ENCODE measurements around the gene ZDHHC12. TPM values are rescaled to one million over a fixed set of nuclear protein-coding genes. Genes with fewer than 3 reads are reported as not detected.

ZDHHC12 gene
- total RNA-seq, 1 experiment from 2014 or later = 39.7 TPM

DNA sequence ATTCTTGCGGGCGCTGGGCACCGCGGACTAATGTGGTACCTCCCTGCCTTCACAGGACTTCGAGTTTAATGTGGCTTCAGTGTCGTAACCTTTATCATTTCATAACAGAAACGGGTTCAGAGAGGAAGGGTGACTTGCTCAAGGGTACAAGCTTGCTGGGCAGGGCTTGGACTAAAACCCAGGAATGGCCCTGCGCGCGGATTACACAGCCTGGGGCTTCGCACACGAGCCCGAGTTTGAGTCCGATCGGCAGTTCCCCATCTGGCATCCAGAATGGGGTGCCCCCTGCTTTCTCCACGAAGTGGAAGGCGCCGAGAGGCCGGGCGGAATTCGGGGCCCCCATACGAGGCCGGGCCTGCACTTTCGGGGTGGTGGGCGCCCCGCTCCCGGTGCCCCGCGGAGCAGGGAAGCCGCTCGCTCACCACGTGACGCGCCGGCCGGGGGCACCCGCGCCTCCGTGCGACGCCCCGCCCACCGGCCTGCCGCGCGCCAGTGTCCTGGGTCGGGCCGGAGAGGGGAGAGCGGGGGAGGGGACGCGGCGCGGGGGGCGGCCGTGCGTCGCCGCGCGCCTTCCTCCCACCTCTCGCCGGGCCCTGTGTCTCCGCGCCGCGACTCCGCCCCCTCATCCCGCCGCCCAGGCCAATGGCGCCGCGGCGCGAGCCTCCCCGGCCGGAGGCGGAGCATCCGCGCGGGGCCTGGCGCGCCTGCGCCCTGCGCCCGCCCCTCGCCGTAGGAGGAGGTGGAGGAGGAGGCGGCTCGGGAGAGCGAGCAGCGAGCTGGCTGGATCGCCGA, 35.2 kb downstream of the ZDHHC12 start, which contains the start of gene SET (continued):
- TF ChIP-seq, protein P1, sequence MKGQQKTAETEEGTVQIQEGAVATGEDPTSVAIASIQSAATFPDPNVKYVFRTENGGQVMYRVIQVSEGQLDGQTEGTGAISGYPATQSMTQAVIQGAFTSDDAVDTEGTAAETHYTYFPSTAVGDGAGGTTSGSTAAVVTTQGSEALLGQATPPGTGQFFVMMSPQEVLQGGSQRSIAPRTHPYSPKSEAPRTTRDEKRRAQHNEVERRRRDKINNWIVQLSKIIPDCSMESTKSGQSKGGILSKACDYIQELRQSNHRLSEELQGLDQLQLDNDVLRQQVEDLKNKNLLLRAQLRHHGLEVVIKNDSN (CRISPR knock-in tag; IDR thresholded peaks at IDR 0.05) = peak; percentile 86
- TF ChIP-seq MYBL2 (CRISPR knock-in tag; IDR thresholded peaks at IDR 0.05) = peak; percentile 45; the same call in 1 of the 2 replicates
- TF ChIP-seq KAT7 (CRISPR knock-in tag; IDR thresholded peaks at IDR 0.05; ENCODE audit: borderline replicate concordance) = no peak
- TF ChIP-seq TEAD1 (CRISPR knock-in tag; IDR thresholded peaks at IDR 0.05) = 0 out of 2 replicates have a peak, but pooled peaks have one; percentile 51
- TF ChIP-seq, protein P2, sequence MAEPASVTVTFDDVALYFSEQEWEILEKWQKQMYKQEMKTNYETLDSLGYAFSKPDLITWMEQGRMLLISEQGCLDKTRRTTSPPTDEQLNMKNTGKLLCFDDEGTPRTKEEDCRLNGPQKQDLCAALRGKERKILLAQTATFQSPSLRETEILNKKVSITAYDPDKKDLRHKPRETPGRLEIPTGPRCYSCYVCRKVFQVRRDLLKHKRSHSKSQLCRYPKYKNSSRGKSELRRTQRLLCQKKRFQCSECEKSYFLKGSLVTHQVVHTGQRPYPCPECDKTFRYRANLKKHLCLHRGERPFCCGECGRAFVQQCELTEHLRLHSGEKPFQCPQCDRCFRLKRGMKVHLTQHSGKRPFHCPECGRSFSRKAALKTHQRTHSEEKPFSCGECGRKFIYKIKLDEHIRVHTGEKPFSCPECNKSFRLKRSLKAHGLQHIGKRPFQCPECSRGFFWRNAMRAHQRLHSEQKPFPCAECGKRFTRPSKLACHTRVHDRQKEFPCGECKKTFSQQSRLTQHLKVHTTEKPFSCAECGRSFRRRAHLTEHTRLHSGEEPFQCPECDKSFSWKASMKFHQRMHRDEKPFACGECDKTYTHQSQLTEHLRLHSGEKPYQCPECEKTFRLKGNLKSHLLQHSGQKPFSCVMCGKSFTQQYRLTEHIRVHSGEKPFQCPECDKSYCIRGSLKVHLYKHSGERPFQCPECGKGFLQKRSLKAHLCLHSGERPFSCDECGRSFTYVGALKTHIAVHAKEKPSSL (CRISPR knock-in tag; conservative IDR thresholded peaks at IDR 0.05) = no peak
- no peak for TF ChIP-seq OVOL2 (CRISPR knock-in tag; IDR thresholded peaks at IDR 0.05; ENCODE audit: borderline replicate concordance)
- TF ChIP-seq, protein P3, sequence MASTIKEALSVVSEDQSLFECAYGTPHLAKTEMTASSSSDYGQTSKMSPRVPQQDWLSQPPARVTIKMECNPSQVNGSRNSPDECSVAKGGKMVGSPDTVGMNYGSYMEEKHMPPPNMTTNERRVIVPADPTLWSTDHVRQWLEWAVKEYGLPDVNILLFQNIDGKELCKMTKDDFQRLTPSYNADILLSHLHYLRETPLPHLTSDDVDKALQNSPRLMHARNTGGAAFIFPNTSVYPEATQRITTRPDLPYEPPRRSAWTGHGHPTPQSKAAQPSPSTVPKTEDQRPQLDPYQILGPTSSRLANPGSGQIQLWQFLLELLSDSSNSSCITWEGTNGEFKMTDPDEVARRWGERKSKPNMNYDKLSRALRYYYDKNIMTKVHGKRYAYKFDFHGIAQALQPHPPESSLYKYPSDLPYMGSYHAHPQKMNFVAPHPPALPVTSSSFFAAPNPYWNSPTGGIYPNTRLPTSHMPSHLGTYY (CRISPR knock-in tag; IDR thresholded peaks at IDR 0.05) = no peak
- TF ChIP-seq ZNF121 (CRISPR knock-in tag; IDR thresholded peaks at IDR 0.05) = no peak
- TF ChIP-seq NR3C1 (CRISPR knock-in tag; conservative IDR thresholded peaks at IDR 0.05; ENCODE audit: low read depth) = no peak
- TF ChIP-seq, protein P4, sequence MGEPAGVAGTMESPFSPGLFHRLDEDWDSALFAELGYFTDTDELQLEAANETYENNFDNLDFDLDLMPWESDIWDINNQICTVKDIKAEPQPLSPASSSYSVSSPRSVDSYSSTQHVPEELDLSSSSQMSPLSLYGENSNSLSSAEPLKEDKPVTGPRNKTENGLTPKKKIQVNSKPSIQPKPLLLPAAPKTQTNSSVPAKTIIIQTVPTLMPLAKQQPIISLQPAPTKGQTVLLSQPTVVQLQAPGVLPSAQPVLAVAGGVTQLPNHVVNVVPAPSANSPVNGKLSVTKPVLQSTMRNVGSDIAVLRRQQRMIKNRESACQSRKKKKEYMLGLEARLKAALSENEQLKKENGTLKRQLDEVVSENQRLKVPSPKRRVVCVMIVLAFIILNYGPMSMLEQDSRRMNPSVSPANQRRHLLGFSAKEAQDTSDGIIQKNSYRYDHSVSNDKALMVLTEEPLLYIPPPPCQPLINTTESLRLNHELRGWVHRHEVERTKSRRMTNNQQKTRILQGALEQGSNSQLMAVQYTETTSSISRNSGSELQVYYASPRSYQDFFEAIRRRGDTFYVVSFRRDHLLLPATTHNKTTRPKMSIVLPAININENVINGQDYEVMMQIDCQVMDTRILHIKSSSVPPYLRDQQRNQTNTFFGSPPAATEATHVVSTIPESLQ (CRISPR knock-in tag; IDR thresholded peaks at IDR 0.05) = no peak
- TF ChIP-seq ESRRA (CRISPR knock-in tag; IDR thresholded peaks at IDR 0.05; ENCODE audit: borderline replicate concordance) = no peak
- TF ChIP-seq, protein P5, sequence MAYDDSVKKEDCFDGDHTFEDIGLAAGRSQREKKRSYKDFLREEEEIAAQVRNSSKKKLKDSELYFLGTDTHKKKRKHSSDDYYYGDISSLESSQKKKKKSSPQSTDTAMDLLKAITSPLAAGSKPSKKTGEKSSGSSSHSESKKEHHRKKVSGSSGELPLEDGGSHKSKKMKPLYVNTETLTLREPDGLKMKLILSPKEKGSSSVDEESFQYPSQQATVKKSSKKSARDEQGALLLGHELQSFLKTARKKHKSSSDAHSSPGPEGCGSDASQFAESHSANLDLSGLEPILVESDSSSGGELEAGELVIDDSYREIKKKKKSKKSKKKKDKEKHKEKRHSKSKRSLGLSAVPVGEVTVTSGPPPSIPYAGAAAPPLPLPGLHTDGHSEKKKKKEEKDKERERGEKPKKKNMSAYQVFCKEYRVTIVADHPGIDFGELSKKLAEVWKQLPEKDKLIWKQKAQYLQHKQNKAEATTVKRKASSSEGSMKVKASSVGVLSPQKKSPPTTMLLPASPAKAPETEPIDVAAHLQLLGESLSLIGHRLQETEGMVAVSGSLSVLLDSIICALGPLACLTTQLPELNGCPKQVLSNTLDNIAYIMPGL (CRISPR knock-in tag; IDR thresholded peaks at IDR 0.05) = peak; percentile 72; the same call in 1 of the 2 replicates
- peak; percentile 61 for TF ChIP-seq FOXK1 (CRISPR knock-in tag; IDR thresholded peaks at IDR 0.05)
- TF ChIP-seq RELA (CRISPR knock-in tag; IDR thresholded peaks at IDR 0.05; ENCODE audit: borderline replicate concordance) = no peak
- TF ChIP-seq NR1H2 (CRISPR knock-in tag; IDR thresholded peaks at IDR 0.05) = no peak
- TF ChIP-seq, protein P6, sequence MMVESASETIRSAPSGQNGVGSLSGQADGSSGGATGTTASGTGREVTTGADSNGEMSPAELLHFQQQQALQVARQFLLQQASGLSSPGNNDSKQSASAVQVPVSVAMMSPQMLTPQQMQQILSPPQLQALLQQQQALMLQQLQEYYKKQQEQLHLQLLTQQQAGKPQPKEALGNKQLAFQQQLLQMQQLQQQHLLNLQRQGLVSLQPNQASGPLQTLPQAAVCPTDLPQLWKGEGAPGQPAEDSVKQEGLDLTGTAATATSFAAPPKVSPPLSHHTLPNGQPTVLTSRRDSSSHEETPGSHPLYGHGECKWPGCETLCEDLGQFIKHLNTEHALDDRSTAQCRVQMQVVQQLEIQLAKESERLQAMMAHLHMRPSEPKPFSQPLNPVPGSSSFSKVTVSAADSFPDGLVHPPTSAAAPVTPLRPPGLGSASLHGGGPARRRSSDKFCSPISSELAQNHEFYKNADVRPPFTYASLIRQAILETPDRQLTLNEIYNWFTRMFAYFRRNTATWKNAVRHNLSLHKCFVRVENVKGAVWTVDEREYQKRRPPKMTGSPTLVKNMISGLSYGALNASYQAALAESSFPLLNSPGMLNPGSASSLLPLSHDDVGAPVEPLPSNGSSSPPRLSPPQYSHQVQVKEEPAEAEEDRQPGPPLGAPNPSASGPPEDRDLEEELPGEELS (CRISPR knock-in tag; IDR thresholded peaks at IDR 0.05) = peak; percentile 9; the same call in 1 of the 2 replicates
- no peak for TF ChIP-seq ZBTB21 (CRISPR knock-in tag; IDR thresholded peaks at IDR 0.05; ENCODE audit: borderline replicate concordance)
- TF ChIP-seq, protein P7, sequence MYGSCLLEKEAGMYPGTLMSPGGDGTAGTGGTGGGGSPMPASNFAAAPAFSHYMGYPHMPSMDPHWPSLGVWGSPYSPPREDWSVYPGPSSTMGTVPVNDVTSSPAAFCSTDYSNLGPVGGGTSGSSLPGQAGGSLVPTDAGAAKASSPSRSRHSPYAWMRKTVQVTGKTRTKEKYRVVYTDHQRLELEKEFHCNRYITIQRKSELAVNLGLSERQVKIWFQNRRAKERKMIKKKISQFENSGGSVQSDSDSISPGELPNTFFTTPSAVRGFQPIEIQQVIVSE (CRISPR knock-in tag; IDR thresholded peaks at IDR 0.05; ENCODE audit: borderline replicate concordance) = no peak
- no peak for TF ChIP-seq SMAD3 (CRISPR knock-in tag; IDR thresholded peaks at IDR 0.05; ENCODE audit: borderline replicate concordance)
- TF ChIP-seq ZNF219 (CRISPR knock-in tag; IDR thresholded peaks at IDR 0.05; ENCODE audit: borderline replicate concordance) = no peak
- TF ChIP-seq JUN (CRISPR knock-in tag; IDR thresholded peaks at IDR 0.05) = no peak
- TF ChIP-seq, protein P8, sequence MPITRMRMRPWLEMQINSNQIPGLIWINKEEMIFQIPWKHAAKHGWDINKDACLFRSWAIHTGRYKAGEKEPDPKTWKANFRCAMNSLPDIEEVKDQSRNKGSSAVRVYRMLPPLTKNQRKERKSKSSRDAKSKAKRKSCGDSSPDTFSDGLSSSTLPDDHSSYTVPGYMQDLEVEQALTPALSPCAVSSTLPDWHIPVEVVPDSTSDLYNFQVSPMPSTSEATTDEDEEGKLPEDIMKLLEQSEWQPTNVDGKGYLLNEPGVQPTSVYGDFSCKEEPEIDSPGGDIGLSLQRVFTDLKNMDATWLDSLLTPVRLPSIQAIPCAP (CRISPR knock-in tag; IDR thresholded peaks at IDR 0.05) = no peak
- no peak for TF ChIP-seq HMGA2 (CRISPR knock-in tag; IDR thresholded peaks at IDR 0.05)
